DND-41 (cell line): Measurements from ENCODE around the gene HEATR5B.

Source experiments
- ATAC-seq: fragments of 200-7000 bp; cut with Tn5 transposase; 3 replicates; pipeline ENCODE4 v1.9.1; 2021; ENCODE audit warnings: low read depth; ENCODE audit not compliant: insufficient read depth
- DNase-seq: peaks from one replicate; pipeline ENCODE4 v3.0.0-alpha.2; 2020
- H2AFZ ChIP-seq: 2 replicates; pipeline ENCODE4 v1.6.0; 2012; ENCODE audit warnings: low read depth, low read length
- H3K27ac ChIP-seq: 2 replicates; pipeline ENCODE4 v1.5.1; 2012; ENCODE audit warnings: low read length, inconsistent platforms
- H3K27me3 ChIP-seq: fragments of 200-600 bp; sonication (generic); 2 replicates; pipeline ENCODE4 v1.6.0; 2012; ENCODE audit warnings: low read length, mild to moderate bottlenecking, inconsistent platforms; ENCODE audit not compliant: insufficient read depth, poor library complexity
- H3K36me3 ChIP-seq: 2 replicates; pipeline ENCODE4 v1.5.1; 2012; ENCODE audit warnings: low read length, inconsistent platforms; ENCODE audit not compliant: insufficient read depth
- H3K4me1 ChIP-seq: 2 replicates; pipeline ENCODE4 v1.5.1; 2012; ENCODE audit warnings: mild to moderate bottlenecking, low read length; ENCODE audit not compliant: insufficient read depth
- H3K4me2 ChIP-seq: 2 replicates; pipeline ENCODE4 v1.6.0; 2012; ENCODE audit warnings: mild to moderate bottlenecking, moderate library complexity, low read length, inconsistent platforms; ENCODE audit not compliant: insufficient read depth
- H3K4me3 ChIP-seq, 2 experiments: fragments of 200-600 bp in 1 of 2; shearing (Covaris generic) in 1 of 2; 2 replicates each; pipeline ENCODE4 v1.5.1; 2012 to 2016; ENCODE audit warnings: inconsistent platforms in 2 of 2, low read length in 2 of 2, mild to moderate bottlenecking in 2 of 2, low read depth in 1 of 2, moderate library complexity in 1 of 2
- H3K79me2 ChIP-seq: 2 replicates; pipeline ENCODE4 v1.6.0; 2012; ENCODE audit warnings: low read length, inconsistent platforms; ENCODE audit not compliant: insufficient read depth
- H3K9ac ChIP-seq: 2 replicates; pipeline ENCODE4 v1.6.0; 2012; ENCODE audit warnings: low read depth, mild to moderate bottlenecking, inconsistent platforms, low read length, moderate library complexity
- H3K9me3 ChIP-seq: 2 replicates; pipeline ENCODE4 v1.5.1; 2012; ENCODE audit warnings: low read length, moderate library complexity, mild to moderate bottlenecking, inconsistent platforms; ENCODE audit not compliant: insufficient read depth, severe bottlenecking
- H4K20me1 ChIP-seq: 2 replicates; pipeline ENCODE4 v1.6.0; 2012; ENCODE audit warnings: low read length; ENCODE audit not compliant: insufficient read depth
- EZH2 ChIP-seq: IDR thresholded peaks from 3 replicates; pipeline ENCODE4 v1.6.1; 2012; ENCODE audit warnings: borderline replicate concordance, low read depth, mild to moderate bottlenecking, moderate library complexity, low read length, inconsistent platforms; ENCODE audit not compliant: severe bottlenecking
- TF ChIP-seq, protein P1 (sequence below): IDR thresholded peaks from 2 replicates; pipeline ENCODE4 v1.5.1; 2012; ENCODE audit warnings: borderline replicate concordance, low read length, moderate library complexity, mild to moderate bottlenecking; ENCODE audit not compliant: poor library complexity, severe bottlenecking; ENCODE audit errors: extremely low read depth

HEATR5B gene

GRCh38 chr2:37084797-37085196, 625 bp upstream of the HEATR5B start:
- peaks cover 54% of the 10 kb centered on the region for H3K4me1 ChIP-seq
- no peak for TF ChIP-seq EZH2
- TF ChIP-seq, protein P1, sequence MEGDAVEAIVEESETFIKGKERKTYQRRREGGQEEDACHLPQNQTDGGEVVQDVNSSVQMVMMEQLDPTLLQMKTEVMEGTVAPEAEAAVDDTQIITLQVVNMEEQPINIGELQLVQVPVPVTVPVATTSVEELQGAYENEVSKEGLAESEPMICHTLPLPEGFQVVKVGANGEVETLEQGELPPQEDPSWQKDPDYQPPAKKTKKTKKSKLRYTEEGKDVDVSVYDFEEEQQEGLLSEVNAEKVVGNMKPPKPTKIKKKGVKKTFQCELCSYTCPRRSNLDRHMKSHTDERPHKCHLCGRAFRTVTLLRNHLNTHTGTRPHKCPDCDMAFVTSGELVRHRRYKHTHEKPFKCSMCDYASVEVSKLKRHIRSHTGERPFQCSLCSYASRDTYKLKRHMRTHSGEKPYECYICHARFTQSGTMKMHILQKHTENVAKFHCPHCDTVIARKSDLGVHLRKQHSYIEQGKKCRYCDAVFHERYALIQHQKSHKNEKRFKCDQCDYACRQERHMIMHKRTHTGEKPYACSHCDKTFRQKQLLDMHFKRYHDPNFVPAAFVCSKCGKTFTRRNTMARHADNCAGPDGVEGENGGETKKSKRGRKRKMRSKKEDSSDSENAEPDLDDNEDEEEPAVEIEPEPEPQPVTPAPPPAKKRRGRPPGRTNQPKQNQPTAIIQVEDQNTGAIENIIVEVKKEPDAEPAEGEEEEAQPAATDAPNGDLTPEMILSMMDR = peak; percentile 11
- H3K27me3 ChIP-seq = no peaks in the 10 kb centered on the region
- H3K27ac ChIP-seq = peak overlapping the region; percentile 81
- H3K9me3 ChIP-seq = no peaks in the 10 kb centered on the region
- peak overlapping the region; percentile 99 for H2AFZ ChIP-seq
- no peaks in the 10 kb centered on the region for H4K20me1 ChIP-seq
- peak overlapping the region; percentile 65 to 83 for H3K4me3 ChIP-seq
- peaks cover 26% of the 10 kb centered on the region; the same call in 1 of the 2 replicates for H3K36me3 ChIP-seq
- H3K79me2 ChIP-seq = peaks cover 41% of the 10 kb centered on the region
- H3K9ac ChIP-seq = peak overlapping the region; percentile 64
- DNase-seq = no peak
- peak overlapping the region; percentile 79 for H3K4me2 ChIP-seq
- no peak for ATAC-seq

GRCh38 chr2:37080689-37081088, 3.5 kb downstream of the HEATR5B start:
- peak overlapping the region; percentile 20; the same call in 1 of the 2 replicates for H3K4me2 ChIP-seq
- ATAC-seq = no peak
- H3K4me3 ChIP-seq = no peak overlapping the region
- H3K27me3 ChIP-seq = no peaks in the 10 kb centered on the region
- no peak overlapping the region for H3K27ac ChIP-seq
- peaks cover 35% of the 10 kb centered on the region; the same call in 1 of the 2 replicates for H3K36me3 ChIP-seq
- no peak overlapping the region for H3K9ac ChIP-seq
- H4K20me1 ChIP-seq = no peaks in the 10 kb centered on the region
- H2AFZ ChIP-seq = no peak overlapping the region
- peaks cover 26% of the 10 kb centered on the region for H3K79me2 ChIP-seq
- no peak for DNase-seq
- H3K9me3 ChIP-seq = no peaks in the 10 kb centered on the region
- H3K4me1 ChIP-seq = peaks cover 51% of the 10 kb centered on the region
- TF ChIP-seq EZH2 = no peak
- TF ChIP-seq, protein P1 = no peak

DNA sequence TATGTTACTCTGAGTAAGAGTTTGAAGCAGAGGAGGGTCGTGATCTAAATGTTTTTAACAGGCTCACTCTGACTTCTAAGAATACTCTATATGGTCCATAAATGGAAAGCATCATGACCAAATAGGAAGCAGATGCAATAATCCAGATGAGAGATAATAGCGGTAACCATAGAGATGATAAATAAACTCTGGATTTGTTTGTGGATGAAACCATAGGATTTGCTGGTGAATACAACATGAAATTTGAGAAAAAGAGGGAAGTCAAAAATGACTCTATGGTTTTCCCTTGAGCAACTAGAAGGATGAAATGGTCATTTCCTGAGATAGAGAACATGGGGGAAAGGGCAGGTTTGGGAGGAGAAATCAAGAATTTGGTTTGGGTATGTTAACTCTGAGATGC, 3.9 kb downstream of the HEATR5B start:
- Histone ChIP-seq H3K4me2 (peak overlapping the region; percentile 20), H3K27ac (no peak overlapping the region), H3K36me3 (peaks cover 38% of the 10 kb centered on the region; the same call in 1 of the 2 replicates), H3K4me1 (peaks cover 47% of the 10 kb centered on the region), H3K9me3 (no peaks in the 10 kb centered on the region), H4K20me1 (no peaks in the 10 kb centered on the region), H3K79me2 (peaks cover 21% of the 10 kb centered on the region), H3K27me3 (no peaks in the 10 kb centered on the region), H2AFZ (no peak overlapping the region), H3K4me3 (no peak overlapping the region), H3K9ac (no peak overlapping the region)
- DNase-seq = no peak
- no peak for TF ChIP-seq EZH2
- TF ChIP-seq, protein P1 = no peak
- no peak for ATAC-seq

DNA sequence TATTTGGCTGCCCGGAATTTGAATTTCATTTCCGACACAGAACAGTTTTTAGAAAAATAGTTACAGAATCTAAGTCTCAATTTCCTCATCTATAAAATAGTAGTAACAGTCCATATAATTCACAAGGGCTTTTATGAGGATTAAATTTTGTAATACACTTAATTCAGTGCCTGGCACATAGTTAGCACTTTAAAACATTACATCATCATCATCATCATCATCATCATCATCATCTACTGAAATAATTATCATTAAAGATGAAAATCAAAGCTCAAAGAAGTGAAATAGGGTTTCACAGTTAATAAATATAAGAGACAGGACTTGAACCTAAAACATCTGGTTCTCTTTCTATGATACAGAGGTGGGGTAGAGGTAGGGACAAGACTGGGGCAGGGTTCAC, 13.2 kb downstream of the HEATR5B start:
- Histone ChIP-seq H3K36me3 (peaks cover 53% of the 10 kb centered on the region), H3K9me3 (no peaks in the 10 kb centered on the region), H3K27me3 (no peaks in the 10 kb centered on the region), H4K20me1 (no peaks in the 10 kb centered on the region), H3K79me2 (no peaks in the 10 kb centered on the region), H3K4me1 (no peaks in the 10 kb centered on the region), H3K4me3 (no peak overlapping the region), H3K27ac (no peak overlapping the region), H3K9ac (no peak overlapping the region), H2AFZ (no peak overlapping the region), H3K4me2 (no peak overlapping the region)
- ATAC-seq (no peak), DNase-seq (no peak)
- no peak for TF ChIP-seq EZH2
- TF ChIP-seq, protein P1 = no peak
